Loucy (cell line): ENCODE results near the gene CGB1.
"Not testable (repeated sequence)": the region's sequence is repeated elsewhere in the genome, so short reads cannot be mapped to it uniquely, and the experiment has no call there.

ENCODE experiments used
- EZH2phosphoT487 ChIP-seq: fragments of 200-600 bp; IDR thresholded peaks from 2 replicates; pipeline ENCODE4 v1.6.1; 2018; ENCODE audit warnings: antibody characterized with exemption, mild to moderate bottlenecking, moderate library complexity, borderline replicate concordance
- TF ChIP-seq, protein P1 (sequence below): fragments of 200-600 bp; sonication (generic); conservative IDR thresholded peaks from 2 replicates; pipeline ENCODE4 v1.5.1; 2014; ENCODE audit warnings: mild to moderate bottlenecking, antibody characterized with exemption, low read length

DNA sequence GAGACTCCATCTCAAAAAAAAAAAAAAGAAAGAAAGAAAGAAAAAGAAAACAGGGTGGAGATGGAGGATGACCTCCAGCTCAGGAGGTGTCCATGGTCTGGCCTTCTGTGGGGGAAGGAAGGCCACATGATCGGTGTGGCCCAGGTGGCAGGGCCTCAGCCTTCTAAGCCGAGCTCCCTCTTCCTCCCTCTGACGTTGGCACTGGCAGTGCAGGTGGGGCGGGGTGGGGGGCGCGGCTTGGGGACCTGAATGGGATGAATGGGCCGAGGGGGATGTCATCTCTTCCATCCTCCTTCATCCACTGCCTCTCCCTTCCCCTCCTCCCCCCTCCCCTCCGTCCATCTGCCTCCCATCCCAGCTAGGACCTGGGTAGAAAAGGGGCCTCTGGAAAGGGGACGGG, 3.0 kb upstream of the CGB1 start:
- TF ChIP-seq, protein P1, sequence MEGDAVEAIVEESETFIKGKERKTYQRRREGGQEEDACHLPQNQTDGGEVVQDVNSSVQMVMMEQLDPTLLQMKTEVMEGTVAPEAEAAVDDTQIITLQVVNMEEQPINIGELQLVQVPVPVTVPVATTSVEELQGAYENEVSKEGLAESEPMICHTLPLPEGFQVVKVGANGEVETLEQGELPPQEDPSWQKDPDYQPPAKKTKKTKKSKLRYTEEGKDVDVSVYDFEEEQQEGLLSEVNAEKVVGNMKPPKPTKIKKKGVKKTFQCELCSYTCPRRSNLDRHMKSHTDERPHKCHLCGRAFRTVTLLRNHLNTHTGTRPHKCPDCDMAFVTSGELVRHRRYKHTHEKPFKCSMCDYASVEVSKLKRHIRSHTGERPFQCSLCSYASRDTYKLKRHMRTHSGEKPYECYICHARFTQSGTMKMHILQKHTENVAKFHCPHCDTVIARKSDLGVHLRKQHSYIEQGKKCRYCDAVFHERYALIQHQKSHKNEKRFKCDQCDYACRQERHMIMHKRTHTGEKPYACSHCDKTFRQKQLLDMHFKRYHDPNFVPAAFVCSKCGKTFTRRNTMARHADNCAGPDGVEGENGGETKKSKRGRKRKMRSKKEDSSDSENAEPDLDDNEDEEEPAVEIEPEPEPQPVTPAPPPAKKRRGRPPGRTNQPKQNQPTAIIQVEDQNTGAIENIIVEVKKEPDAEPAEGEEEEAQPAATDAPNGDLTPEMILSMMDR, result not testable (repeated sequence)
- not testable (repeated sequence) for TF ChIP-seq EZH2phosphoT487
